A549 (cell line): Measurements from ENCODE around the gene LMNA. TPM values are rescaled to one million over a fixed set of nuclear protein-coding genes. Genes with fewer than 3 reads are reported as not detected.

Experiments
- ATAC-seq, 2 experiments: fragments of 200-7000 bp in 1 of 2; fragments of >200 bp in 1 of 2; cut with Nextera tagmentation in 1 of 2; cut with Tn5 transposase in 1 of 2; 3 replicates each; pipeline versions ENCODE4 v1.8.0 to v1.9.1; 2018 to 2020; ENCODE audit warnings: mild to moderate bottlenecking in 1 of 2, moderate library complexity in 1 of 2
- CTCF ChIA-PET: fragments of 300-600 bp; sonication (Branson Sonifier 250); formaldehyde crosslinking; extraction: SDS; loops from one replicate; lab custom pipeline; 2021; ENCODE audit warnings: antibody characterized with exemption, inconsistent platforms; lab: Yijun Ruan, JAX
- POLR2A ChIA-PET: fragments of 350-600 bp; formaldehyde crosslinking; extraction: SDS; loops from one replicate; lab custom pipeline; 2021; ENCODE audit warnings: antibody characterized with exemption, inconsistent platforms; lab: Yijun Ruan, JAX
- DNase-seq, 2 experiments: peaks; one replicate each; pipeline versions ENCODE4 v3.0.0 to v3.0.0-alpha.2; 2011 to 2016; ENCODE audit warnings: low read depth in 1 of 2, low spot score in 1 of 2
- FAIRE-seq: peaks from 2 replicates; lab custom pipeline; 2011; peaks lifted over from hg19 to GRCh38; lab: Jason Lieb, UNC
- H3K27ac ChIP-seq, 2 experiments: fragments of >200 bp; sonication (Bioruptor Twin); formaldehyde crosslinking; 3 replicates each; pipeline ENCODE4 v1.5.1; 2016 to 2017
- H3K4me1 ChIP-seq: fragments of >200 bp; sonication (Bioruptor Twin); formaldehyde crosslinking; 3 replicates; pipeline ENCODE4 v1.6.1; 2016
- H3K4me2 ChIP-seq: fragments of >200 bp; sonication (Bioruptor Twin); formaldehyde crosslinking; 3 replicates; pipeline ENCODE4 v1.6.1; 2016
- H3K4me3 ChIP-seq: fragments of >200 bp; sonication (Bioruptor Twin); formaldehyde crosslinking; 3 replicates; pipeline ENCODE4 v1.5.1; 2016
- H3K9me3 ChIP-seq: fragments of >200 bp; sonication (Bioruptor Twin); formaldehyde crosslinking; 3 replicates; pipeline ENCODE4 v1.6.1; 2016
- CBX2 ChIP-seq: fragments of 200-600 bp; sonication (generic); IDR thresholded peaks from 2 replicates; pipeline ENCODE4 v1.6.1; 2016; ENCODE audit warnings: low read depth, mild to moderate bottlenecking, borderline replicate concordance
- CBX8 ChIP-seq: fragments of 200-600 bp; sonication (generic); IDR thresholded peaks from 2 replicates; pipeline ENCODE4 v1.6.1; 2016
- CHD2 ChIP-seq: fragments of 150-350 bp; IDR thresholded peaks from 2 replicates; pipeline ENCODE4 v1.6.1; 2014; ENCODE audit warnings: low read length; ENCODE audit not compliant: partially characterized antibody
- EHF ChIP-seq: fragments of 250-450 bp; sonication (Bioruptor Pico); IDR thresholded peaks from 2 replicates; pipeline ENCODE4 v1.5.0; 2020; ENCODE audit warnings: mild to moderate bottlenecking
- EP300 ChIP-seq, 2 experiments: fragments of >200 bp; sonication (Bioruptor Twin); formaldehyde crosslinking; IDR thresholded peaks; 2 replicates in 1 of 2; 3 replicates in 1 of 2; pipeline ENCODE4 v1.6.1; 2016 to 2017
- ESRRA ChIP-seq: fragments of 150-350 bp; IDR thresholded peaks from 2 replicates; pipeline ENCODE4 v1.6.1; 2014; ENCODE audit warnings: mild to moderate bottlenecking, low read length, borderline replicate concordance
- GATA3 ChIP-seq: IDR thresholded peaks from 2 replicates; pipeline ENCODE4 v1.6.1; 2012; ENCODE audit warnings: borderline replicate concordance
- HOXA7 ChIP-seq: fragments of 250-450 bp; sonication (Bioruptor Pico); IDR thresholded peaks from 2 replicates; pipeline ENCODE4 v1.5.0; 2020; ENCODE audit warnings: mild to moderate bottlenecking, moderate library complexity
- HOXB5 ChIP-seq: fragments of 250-450 bp; sonication (Bioruptor Pico); IDR thresholded peaks from 2 replicates; pipeline ENCODE4 v1.5.0; 2020; ENCODE audit warnings: mild to moderate bottlenecking, moderate library complexity
- JUNB ChIP-seq: fragments of >200 bp; sonication (Bioruptor Twin); formaldehyde crosslinking; IDR thresholded peaks from 2 replicates; pipeline ENCODE4 v1.6.1; 2016
- MAFK ChIP-seq: fragments of 450-650 bp; IDR thresholded peaks from 2 replicates; pipeline ENCODE4 v1.6.1; 2014; ENCODE audit not compliant: partially characterized antibody
- MAZ ChIP-seq: fragments of 150-350 bp; IDR thresholded peaks from 2 replicates; pipeline ENCODE4 v1.6.1; 2014; ENCODE audit warnings: antibody characterized with exemption, low read depth, low read length, borderline replicate concordance
- MYC ChIP-seq: IDR thresholded peaks from 2 replicates; pipeline ENCODE4 v1.6.1; 2012; ENCODE audit warnings: mild to moderate bottlenecking, inconsistent platforms, low read length, improper control_type of control experiment, borderline replicate concordance
- NPAS2 ChIP-seq: fragments of 250-450 bp; sonication (Bioruptor Pico); IDR thresholded peaks from 2 replicates; pipeline ENCODE4 v1.8.0; 2022; ENCODE audit warnings: mild to moderate bottlenecking, moderate library complexity, borderline replicate concordance
- NR3C1 ChIP-seq: fragments of >200 bp; sonication (Bioruptor Twin); formaldehyde crosslinking; IDR thresholded peaks from 3 replicates; pipeline ENCODE4 v1.6.1; 2017
- POLR2A ChIP-seq: IDR thresholded peaks from 2 replicates; pipeline ENCODE4 v1.6.1; 2012; ENCODE audit warnings: mild to moderate bottlenecking, low read length
- POLR2AphosphoS2 ChIP-seq: conservative IDR thresholded peaks from 2 replicates; pipeline ENCODE4 v1.6.1; 2012; ENCODE audit warnings: low read length, improper control_type of control experiment, inconsistent platforms
- RAD21 ChIP-seq, 2 experiments: fragments of >200 bp in 1 of 2; sonication (Bioruptor Twin) in 1 of 2; formaldehyde crosslinking in 1 of 2; IDR thresholded peaks in 1 of 2; conservative IDR thresholded peaks in 1 of 2; 2 replicates in 1 of 2; 3 replicates in 1 of 2; pipeline ENCODE4 v1.6.1; 2012 to 2018; ENCODE audit warnings: inconsistent platforms in 1 of 2
- RARB ChIP-seq: fragments of 250-450 bp; sonication (Bioruptor Pico); IDR thresholded peaks from 2 replicates; pipeline ENCODE4 v1.8.0; 2021; ENCODE audit warnings: mild to moderate bottlenecking, moderate library complexity
- RCOR1 ChIP-seq: fragments of 150-350 bp; IDR thresholded peaks from 2 replicates; pipeline ENCODE4 v1.6.1; 2014; ENCODE audit warnings: antibody characterized with exemption, low read length, low read depth
- RFX5 ChIP-seq: fragments of 450-650 bp; IDR thresholded peaks from 2 replicates; pipeline ENCODE4 v1.7.1; 2014; ENCODE audit warnings: antibody characterized with exemption, mild to moderate bottlenecking, moderate library complexity
- SMC3 ChIP-seq: fragments of >200 bp; sonication (Bioruptor Twin); formaldehyde crosslinking; IDR thresholded peaks from 3 replicates; pipeline ENCODE4 v1.6.1; 2018; ENCODE audit warnings: inconsistent platforms
- TFCP2L1 ChIP-seq: fragments of 250-450 bp; sonication (Bioruptor Pico); IDR thresholded peaks from 2 replicates; pipeline ENCODE4 v1.5.0; 2021; ENCODE audit warnings: mild to moderate bottlenecking
- ZC3H11A ChIP-seq: fragments of 450-650 bp; IDR thresholded peaks from 2 replicates; pipeline ENCODE4 v1.6.1; 2014; ENCODE audit warnings: antibody characterized with exemption, mild to moderate bottlenecking
- ZFP36 ChIP-seq: fragments of 450-650 bp; IDR thresholded peaks from 2 replicates; pipeline ENCODE4 v1.6.1; 2014; ENCODE audit warnings: borderline replicate concordance; ENCODE audit not compliant: partially characterized antibody
- ZNF302 ChIP-seq: fragments of 250-450 bp; sonication (Bioruptor Pico); IDR thresholded peaks from 2 replicates; pipeline ENCODE4 v1.9.0; 2021; ENCODE audit warnings: inconsistent platforms, mild to moderate bottlenecking, moderate library complexity
- ZSCAN20 ChIP-seq: fragments of 250-450 bp; sonication (Bioruptor Pico); IDR thresholded peaks from 2 replicates; pipeline ENCODE4 v1.8.0; 2022; ENCODE audit warnings: mild to moderate bottlenecking, moderate library complexity
- WGBS: methylation state at CpG from one replicate; pipeline ENCODE4 v1.1.6; 2017; ENCODE audit errors: missing lambda C conversion rate; 5-methylcytosine and 5-hydroxymethylcytosine counted together
- polyA minus RNA-seq: library from RNA; depleted of rRNA, polyadenylated mRNA; stranded (reverse); fragments of >200 nt; gene quantifications from 2 replicates; pipeline ENCODE4 v1.2.3, GENCODE V29; 2011; rRNA and poly(A)+ RNA removed
- polyA plus RNA-seq, 4 experiments: library from polyadenylated mRNA; depleted of rRNA in 3 of 4; stranded (reverse); fragments of >200 nt; fragmentation: RNase III in 1 of 4; extraction: RNeasy Plus Mini Kit Qiagen cat#74134 plus additional on column Dnase treatment in 1 of 4; gene quantifications; 2 replicates in 3 of 4; 3 replicates in 1 of 4; pipeline ENCODE4 v1.2.3, GENCODE V29; 2011 to 2017
- TF ChIP-seq, protein P1 (sequence below): fragments of >200 bp; sonication (Bioruptor Twin); formaldehyde crosslinking; IDR thresholded peaks from 3 replicates; pipeline ENCODE4 v1.6.1; 2016
- TF ChIP-seq, protein P2 (sequence below): fragments of >200 bp; sonication (Bioruptor Twin); formaldehyde crosslinking; IDR thresholded peaks from 3 replicates; pipeline ENCODE4 v1.5.1; 2016
- TF ChIP-seq, protein P3 (sequence below): fragments of 450-650 bp; IDR thresholded peaks from 2 replicates; pipeline ENCODE4 v1.6.1; 2014; ENCODE audit warnings: antibody characterized with exemption
- TF ChIP-seq, protein P4 (sequence below): IDR thresholded peaks from 2 replicates; pipeline ENCODE4 v1.6.1; 2012; ENCODE audit warnings: low read depth, borderline replicate concordance
- TF ChIP-seq, protein P5 (sequence below): fragments of 150-350 bp; IDR thresholded peaks from 2 replicates; pipeline ENCODE4 v1.6.1; 2014; ENCODE audit warnings: low read depth, mild to moderate bottlenecking, low read length
- TF ChIP-seq, protein P6 (sequence below): IDR thresholded peaks from 2 replicates; pipeline ENCODE4 v1.6.1; 2012
- TF ChIP-seq, protein P7 (sequence below): fragments of >200 bp; sonication (Bioruptor Twin); formaldehyde crosslinking; IDR thresholded peaks from 2 replicates; pipeline ENCODE4 v1.6.1; 2016

LMNA gene
- polyA plus RNA-seq (2011; rRNA removed) (155 and 214 TPM in 2 replicates), polyA plus RNA-seq (2017; fragmentation: RNase III; extraction: RNeasy Plus Mini Kit Qiagen cat#74134 plus additional on column Dnase treatment) (286 to 310 TPM (median 288 TPM) in 3 replicates), polyA minus RNA-seq (151 and 242 TPM in 2 replicates)
- polyA plus RNA-seq (2012; cell fraction: cytosol; rRNA removed) = 353 and 498 TPM in 2 replicates
- polyA plus RNA-seq (2012; cell fraction: nucleus; rRNA removed) = 1,197 and 1,289 TPM in 2 replicates

DNA sequence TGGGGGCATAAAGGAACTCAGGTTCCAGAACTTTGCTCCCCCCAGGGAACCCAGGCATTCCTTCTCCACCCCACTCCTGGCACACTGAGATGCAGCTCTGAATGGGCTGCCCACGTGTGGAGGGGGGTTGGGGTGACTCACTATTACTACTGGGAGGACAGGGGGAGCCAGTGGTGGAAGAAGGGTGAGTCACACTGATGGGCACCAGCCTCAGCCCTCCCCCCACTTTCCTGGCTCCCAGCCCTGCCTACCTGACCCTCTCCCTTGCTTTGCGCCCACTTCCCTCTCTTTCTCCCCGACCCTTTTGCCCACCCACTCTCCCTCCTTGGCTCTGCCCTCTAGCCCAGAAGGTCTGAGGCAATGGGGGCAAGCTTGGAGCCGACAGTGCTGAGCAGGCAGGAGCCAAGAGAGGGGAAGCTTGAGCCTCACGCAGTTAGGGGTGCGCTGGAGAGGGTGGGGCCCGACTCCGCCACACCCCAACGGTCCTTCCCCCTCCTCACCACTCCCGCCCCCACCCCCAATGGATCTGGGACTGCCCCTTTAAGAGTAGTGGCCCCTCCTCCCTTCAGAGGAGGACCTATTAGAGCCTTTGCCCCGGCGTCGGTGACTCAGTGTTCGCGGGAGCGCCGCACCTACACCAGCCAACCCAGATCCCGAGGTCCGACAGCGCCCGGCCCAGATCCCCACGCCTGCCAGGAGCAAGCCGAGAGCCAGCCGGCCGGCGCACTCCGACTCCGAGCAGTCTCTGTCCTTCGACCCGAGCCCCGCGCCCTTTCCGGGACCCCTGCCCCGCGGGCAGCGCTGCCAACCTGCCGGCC is at the start of gene LMNA:
Gene LMNA, plus strand, starts transcription at position 611 of the 818 bp plus-strand sequence. CDS start 208 bp downstream, outside the sequence.
- peak; percentile 83 to 84 for ATAC-seq
- 0% methylated on average over 3 of the region's 37 CpGs for WGBS
- DNase-seq = peak; percentile 96 to 98
- POLR2A ChIA-PET = interaction anchor here (0.5 to 4.8 kb wide), 13 partner anchors 9 to 168 kb away, joined by 3 to 108 read pairs (median 4); partner anchors contain the start of genes MEX3A and SMG5
- no peak for FAIRE-seq
- Histone ChIP-seq H3K4me3 (peak within 1 kb of the TSS; percentile 99), H3K9me3 (no peaks in the 10 kb centered on the region), H3K4me2 (peak within 1 kb of the TSS; percentile 91), H3K27ac (peak within 1 kb of the TSS; percentile 95 to 98), H3K4me1 (peaks cover 51% of the 10 kb centered on the region)
- CTCF ChIA-PET = interaction anchor here (14.1 to 54.8 kb wide), 2 partner anchors 15 to 18 kb away, joined by 313 to 2239 read pairs; partner anchors contain the start of gene MEX3A
- peak; percentile 71 for TF ChIP-seq MAFK
- TF ChIP-seq POLR2A = peak; percentile 97
- peak; percentile 81; the same call in 1 of the 2 replicates for TF ChIP-seq POLR2AphosphoS2
- TF ChIP-seq, protein P1, sequence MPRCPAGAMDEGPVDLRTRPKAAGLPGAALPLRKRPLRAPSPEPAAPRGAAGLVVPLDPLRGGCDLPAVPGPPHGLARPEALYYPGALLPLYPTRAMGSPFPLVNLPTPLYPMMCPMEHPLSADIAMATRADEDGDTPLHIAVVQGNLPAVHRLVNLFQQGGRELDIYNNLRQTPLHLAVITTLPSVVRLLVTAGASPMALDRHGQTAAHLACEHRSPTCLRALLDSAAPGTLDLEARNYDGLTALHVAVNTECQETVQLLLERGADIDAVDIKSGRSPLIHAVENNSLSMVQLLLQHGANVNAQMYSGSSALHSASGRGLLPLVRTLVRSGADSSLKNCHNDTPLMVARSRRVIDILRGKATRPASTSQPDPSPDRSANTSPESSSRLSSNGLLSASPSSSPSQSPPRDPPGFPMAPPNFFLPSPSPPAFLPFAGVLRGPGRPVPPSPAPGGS = peak; percentile 7; the same call in 2 of the 3 replicates
- TF ChIP-seq RAD21 (conservative IDR thresholded peaks at IDR 0.05 in 1 of 2, IDR thresholded peaks at IDR 0.05 in 1 of 2) = 0 out of 5 replicates have a peak, but pooled peaks of 1 of the 2 experiments have one; percentile 6
- peak; percentile 56; the same call in 1 of the 2 replicates for TF ChIP-seq EHF
- no peak for TF ChIP-seq CBX2
- TF ChIP-seq HOXB5 (CRISPR knock-in tag) = peak; percentile 50; the same call in 1 of the 2 replicates
- TF ChIP-seq RARB = no peak
- peak; percentile 90 for TF ChIP-seq JUNB
- TF ChIP-seq ZC3H11A = no peak
- TF ChIP-seq, protein P2, sequence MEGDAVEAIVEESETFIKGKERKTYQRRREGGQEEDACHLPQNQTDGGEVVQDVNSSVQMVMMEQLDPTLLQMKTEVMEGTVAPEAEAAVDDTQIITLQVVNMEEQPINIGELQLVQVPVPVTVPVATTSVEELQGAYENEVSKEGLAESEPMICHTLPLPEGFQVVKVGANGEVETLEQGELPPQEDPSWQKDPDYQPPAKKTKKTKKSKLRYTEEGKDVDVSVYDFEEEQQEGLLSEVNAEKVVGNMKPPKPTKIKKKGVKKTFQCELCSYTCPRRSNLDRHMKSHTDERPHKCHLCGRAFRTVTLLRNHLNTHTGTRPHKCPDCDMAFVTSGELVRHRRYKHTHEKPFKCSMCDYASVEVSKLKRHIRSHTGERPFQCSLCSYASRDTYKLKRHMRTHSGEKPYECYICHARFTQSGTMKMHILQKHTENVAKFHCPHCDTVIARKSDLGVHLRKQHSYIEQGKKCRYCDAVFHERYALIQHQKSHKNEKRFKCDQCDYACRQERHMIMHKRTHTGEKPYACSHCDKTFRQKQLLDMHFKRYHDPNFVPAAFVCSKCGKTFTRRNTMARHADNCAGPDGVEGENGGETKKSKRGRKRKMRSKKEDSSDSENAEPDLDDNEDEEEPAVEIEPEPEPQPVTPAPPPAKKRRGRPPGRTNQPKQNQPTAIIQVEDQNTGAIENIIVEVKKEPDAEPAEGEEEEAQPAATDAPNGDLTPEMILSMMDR = no peak
- TF ChIP-seq, protein P3, sequence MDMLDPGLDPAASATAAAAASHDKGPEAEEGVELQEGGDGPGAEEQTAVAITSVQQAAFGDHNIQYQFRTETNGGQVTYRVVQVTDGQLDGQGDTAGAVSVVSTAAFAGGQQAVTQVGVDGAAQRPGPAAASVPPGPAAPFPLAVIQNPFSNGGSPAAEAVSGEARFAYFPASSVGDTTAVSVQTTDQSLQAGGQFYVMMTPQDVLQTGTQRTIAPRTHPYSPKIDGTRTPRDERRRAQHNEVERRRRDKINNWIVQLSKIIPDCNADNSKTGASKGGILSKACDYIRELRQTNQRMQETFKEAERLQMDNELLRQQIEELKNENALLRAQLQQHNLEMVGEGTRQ = peak; percentile 80
- TF ChIP-seq, protein P4, sequence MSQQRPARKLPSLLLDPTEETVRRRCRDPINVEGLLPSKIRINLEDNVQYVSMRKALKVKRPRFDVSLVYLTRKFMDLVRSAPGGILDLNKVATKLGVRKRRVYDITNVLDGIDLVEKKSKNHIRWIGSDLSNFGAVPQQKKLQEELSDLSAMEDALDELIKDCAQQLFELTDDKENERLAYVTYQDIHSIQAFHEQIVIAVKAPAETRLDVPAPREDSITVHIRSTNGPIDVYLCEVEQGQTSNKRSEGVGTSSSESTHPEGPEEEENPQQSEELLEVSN = peak; percentile 19; the same call in 1 of the 2 replicates
- TF ChIP-seq, protein P5, sequence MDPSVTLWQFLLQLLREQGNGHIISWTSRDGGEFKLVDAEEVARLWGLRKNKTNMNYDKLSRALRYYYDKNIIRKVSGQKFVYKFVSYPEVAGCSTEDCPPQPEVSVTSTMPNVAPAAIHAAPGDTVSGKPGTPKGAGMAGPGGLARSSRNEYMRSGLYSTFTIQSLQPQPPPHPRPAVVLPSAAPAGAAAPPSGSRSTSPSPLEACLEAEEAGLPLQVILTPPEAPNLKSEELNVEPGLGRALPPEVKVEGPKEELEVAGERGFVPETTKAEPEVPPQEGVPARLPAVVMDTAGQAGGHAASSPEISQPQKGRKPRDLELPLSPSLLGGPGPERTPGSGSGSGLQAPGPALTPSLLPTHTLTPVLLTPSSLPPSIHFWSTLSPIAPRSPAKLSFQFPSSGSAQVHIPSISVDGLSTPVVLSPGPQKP = no peak
- TF ChIP-seq EP300 (IDR thresholded peaks at IDR 0.05) = peak; percentile 7 to 43; a peak in 1 of 5 replicates
- TF ChIP-seq, protein P6, sequence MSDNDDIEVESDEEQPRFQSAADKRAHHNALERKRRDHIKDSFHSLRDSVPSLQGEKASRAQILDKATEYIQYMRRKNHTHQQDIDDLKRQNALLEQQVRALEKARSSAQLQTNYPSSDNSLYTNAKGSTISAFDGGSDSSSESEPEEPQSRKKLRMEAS = peak; percentile 98
- no peak for TF ChIP-seq ESRRA
- TF ChIP-seq ZNF302 = no peak
- no peak for TF ChIP-seq NR3C1
- no peak for TF ChIP-seq RFX5
- TF ChIP-seq, protein P7, sequence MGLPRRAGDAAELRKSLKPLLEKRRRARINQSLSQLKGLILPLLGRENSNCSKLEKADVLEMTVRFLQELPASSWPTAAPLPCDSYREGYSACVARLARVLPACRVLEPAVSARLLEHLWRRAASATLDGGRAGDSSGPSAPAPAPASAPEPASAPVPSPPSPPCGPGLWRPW = no peak
- no peak for TF ChIP-seq ZSCAN20
- TF ChIP-seq CBX8 = no peak
- TF ChIP-seq ZFP36 = no peak
- TF ChIP-seq MAZ = 0 out of 2 replicates have a peak, but pooled peaks have one; percentile 55
- TF ChIP-seq MYC = peak; percentile 90
- no peak for TF ChIP-seq NPAS2 (CRISPR knock-in tag)
- no peak for TF ChIP-seq HOXA7 (CRISPR knock-in tag)
- no peak for TF ChIP-seq CHD2
- 0 out of 2 replicates have a peak, but pooled peaks have one; percentile 48 for TF ChIP-seq RCOR1
- peak; percentile 10; the same call in 1 of the 2 replicates for TF ChIP-seq TFCP2L1
- TF ChIP-seq SMC3 = peak; percentile 10; the same call in 1 of the 3 replicates
- peak; percentile 73 for TF ChIP-seq GATA3
